DMS 273 (cell line): ENCODE results near the gene COL4A5.
"Not testable (repeated sequence)": the region's sequence is repeated elsewhere in the genome, so short reads cannot be mapped to it uniquely, and the experiment has no call there.

Source experiments
- DNase-seq: peaks from one replicate; lab custom pipeline; 2025; ENCODE audit not compliant: unreplicated experiment; lab: John Stamatoyannopoulos, UW

Gene COL4A5

DNA sequence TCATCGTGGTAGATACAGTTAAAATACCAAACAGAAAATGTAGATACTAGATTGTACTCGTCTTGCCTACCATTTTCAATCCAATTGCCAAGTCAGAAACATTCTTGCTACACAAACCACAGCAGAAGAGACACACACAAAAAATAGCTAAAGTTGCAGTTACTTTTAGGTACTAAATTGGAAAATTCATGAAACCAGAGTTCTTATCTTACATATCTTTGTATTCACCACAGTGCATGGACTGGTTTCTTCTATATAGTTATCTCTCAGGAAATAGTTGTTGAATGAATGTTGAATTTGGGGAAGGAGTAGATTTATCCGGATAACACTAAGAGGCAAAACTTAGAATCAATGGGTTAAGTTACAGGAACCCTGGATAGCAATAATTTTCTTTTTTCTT lies 14.2 kb downstream of the COL4A5 start:
- DNase-seq, result no peak

GRCh38 chrX:108456971-108457477 lies 17.4 kb downstream of the COL4A5 start:
- DNase-seq, result no peak

DNA sequence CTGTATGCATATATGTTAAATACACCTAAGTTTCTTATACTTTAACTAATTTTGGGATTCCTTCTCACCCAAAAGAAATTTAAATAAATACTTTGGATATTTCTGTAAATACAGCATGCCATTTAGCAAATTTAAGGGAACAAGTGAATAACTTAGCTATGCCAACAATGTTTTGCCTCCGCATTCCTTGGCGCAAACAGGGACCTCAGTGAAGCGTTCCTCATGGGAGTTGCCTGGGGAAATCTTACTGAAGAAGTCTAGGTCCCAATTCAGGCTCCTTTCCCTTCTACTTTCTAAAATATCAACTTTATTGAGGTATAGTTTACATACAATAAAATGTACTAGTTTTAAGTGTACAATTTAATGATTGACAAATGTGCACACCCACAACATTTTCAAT lies 25.0 kb downstream of the COL4A5 start:
- no peak for DNase-seq

GRCh38 chrX:108468486-108468885 lies 28.8 kb downstream of the COL4A5 start:
- DNase-seq, result no peak

DNA sequence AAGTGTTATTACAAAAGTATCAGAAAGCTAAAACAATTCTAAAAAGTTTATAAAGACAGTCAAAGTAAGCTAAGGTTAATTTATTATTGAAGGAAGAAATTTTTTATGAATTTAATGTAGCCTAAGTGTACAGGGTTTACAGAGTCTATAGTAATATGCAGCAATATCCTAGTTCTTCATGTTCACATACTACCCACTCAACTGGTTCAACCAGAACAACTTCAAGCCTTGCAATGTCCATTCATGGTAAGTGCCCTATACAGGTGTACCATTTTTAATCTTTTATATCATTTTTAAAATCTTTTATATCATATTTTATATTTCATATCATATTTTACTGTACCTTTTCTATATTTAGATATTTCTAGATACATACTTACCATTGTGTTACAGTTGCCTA lies 34.3 kb downstream of the COL4A5 start:
- DNase-seq, result no peak

DNA sequence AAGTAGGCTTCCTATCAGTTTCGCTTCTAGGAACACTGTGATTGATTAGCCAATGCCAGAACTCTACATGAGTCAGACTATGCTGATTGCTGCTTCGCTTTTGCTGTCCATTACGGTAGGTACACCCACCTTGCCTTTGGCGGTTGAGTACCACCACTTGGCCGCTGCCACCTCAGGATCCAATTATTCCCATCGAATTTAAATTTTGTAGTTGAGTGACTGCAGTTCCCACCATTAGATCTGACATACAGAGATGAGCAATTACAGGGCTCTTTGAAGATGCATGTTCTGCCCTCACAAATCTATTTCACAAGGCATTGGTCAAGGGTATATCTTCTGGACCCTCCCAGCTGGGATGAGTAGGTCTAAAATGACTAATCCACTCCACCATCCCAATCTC lies 41.9 kb downstream of the COL4A5 start:
- DNase-seq, result not testable (repeated sequence)

- no peak for DNase-seq
Measured at GRCh38 chrX:108484251-108484650, 44.6 kb downstream of the COL4A5 start.

GRCh38 chrX:108485960-108486359 lies 46.3 kb downstream of the COL4A5 start:
- no peak for DNase-seq

- DNase-seq, result no peak
Measured at GRCh38 chrX:108494406-108495090, 54.9 kb downstream of the COL4A5 start.

DNA sequence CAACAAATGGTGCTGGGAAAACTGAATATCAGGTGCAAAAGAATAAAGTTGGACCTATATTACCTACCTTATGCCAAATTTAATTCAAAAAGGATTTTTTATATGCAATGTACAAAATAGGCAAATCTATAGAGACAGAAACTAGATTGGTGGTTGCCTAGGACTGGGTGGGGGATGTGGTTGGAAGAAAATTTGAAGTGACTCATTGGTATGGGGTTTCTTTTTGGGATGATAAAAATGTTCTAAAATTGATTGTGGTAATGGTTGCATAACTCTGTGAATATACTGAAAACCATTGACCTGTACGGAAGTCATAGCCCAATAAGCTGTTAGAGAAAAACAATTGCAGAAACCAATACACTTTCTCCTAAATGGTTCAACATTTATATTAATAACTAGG lies 72.1 kb downstream of the COL4A5 start:
- DNase-seq, result no peak

DNA sequence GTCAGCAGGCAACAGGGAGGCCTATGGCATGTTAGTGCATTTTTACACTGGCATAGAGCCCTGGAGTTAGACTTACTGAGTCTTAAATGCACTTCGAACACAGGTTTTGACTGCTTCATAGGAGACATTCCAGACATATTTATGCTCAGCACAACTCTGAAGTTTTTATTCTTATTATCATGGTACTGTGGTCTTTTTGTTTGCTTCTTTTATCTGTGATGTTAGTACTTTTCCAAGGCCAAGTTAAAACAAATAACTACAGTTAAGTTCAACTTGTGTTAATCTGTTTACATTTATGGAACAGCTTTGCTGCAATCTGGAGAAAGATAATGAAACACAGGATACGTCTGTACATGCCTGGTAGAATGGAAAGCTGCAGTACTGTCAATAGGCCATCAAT lies 76.5 kb downstream of the COL4A5 start:
- peak; percentile 32 for DNase-seq

DNA sequence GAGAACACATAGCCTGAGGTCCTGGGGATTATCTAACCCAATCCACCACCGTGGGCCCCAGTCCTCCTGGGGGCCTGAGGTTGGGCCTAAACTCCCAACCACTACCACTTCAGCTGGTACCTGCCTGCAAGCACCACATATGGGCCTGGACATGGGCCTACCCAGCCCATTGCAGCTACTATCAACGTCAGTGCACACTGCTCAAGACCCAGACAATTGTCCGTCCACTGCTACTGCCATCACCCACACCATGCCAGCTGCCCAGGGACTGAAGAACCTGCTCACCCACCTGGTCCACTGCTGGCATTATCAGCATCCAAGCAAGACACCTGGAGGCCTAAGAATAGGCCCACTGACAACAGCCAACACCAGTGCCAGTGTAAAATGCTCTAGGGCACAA lies 88.1 kb downstream of the COL4A5 start:
- DNase-seq, result no peak

GRCh38 chrX:108537005-108537404 lies 97.4 kb downstream of the COL4A5 start:
- DNase-seq, result peak; percentile 79

- no peak for DNase-seq
Measured at GRCh38 chrX:108541286-108541685, 101.6 kb downstream of the COL4A5 start.

DNA sequence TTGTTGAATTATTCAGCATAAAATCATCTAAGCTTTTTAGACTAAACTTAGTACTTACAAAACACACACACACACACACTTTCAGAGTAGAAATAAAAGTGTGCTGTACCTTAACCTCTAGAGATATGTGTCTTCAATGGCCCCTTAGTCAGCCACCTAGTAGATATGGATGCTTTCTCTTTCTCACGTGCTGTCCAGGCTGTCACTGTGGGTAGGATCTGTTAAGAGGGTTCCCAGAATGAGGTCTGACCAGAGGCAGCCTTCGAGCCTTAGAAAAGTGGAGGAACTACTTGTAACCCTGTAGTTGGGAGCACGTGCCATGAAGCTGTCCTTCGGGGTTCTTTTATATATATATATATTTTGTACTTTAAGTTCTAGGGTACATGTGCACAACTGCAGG lies 117.9 kb downstream of the COL4A5 start:
- no peak for DNase-seq

DNA sequence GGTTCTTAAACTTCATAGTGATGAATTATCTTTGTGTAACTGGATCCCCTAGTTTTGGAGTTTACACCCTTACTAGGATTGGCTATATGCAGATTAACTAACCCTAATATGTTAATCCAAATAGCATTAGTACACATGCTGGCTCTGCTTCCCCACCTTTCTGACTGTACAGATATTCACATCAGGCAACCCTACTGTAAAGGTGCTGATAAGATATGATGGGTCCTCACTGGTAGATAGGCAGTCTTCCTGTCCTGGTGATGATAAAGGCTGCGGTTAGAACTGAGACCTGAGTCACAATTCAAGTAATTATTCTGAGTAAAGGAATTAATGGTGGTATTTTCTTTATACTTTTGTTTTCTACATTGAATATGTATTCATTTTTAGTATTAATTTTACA lies 118.6 kb downstream of the COL4A5 start:
- DNase-seq, result no peak

- no peak for DNase-seq
Measured at GRCh38 chrX:108573136-108573535, 133.5 kb downstream of the COL4A5 start.

DNA sequence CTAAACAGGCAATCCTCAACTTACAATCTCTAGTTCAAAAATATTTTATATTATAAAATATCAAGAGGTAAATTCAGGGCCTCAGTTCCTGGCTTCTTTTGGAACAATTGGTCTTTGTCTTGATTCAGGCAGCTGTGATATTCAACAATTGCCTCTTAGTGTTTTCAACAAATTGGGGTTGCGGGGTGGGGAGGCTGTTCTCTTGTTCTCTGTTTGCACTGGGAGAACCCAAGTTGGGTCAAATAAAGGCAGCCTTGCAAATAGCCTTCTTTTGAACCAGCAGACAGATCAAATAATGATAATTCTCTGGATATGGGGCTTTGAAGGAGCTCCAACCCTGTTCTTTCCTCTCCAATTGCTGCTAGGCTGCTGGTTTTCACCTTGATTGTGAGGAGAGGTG lies 142.5 kb downstream of the COL4A5 start:
- DNase-seq, result no peak

GRCh38 chrX:108584617-108585211 lies 145.1 kb downstream of the COL4A5 start:
- DNase-seq, result peak; percentile 20

GRCh38 chrX:108590496-108590895 lies 150.9 kb downstream of the COL4A5 start:
- DNase-seq, result no peak

DNA sequence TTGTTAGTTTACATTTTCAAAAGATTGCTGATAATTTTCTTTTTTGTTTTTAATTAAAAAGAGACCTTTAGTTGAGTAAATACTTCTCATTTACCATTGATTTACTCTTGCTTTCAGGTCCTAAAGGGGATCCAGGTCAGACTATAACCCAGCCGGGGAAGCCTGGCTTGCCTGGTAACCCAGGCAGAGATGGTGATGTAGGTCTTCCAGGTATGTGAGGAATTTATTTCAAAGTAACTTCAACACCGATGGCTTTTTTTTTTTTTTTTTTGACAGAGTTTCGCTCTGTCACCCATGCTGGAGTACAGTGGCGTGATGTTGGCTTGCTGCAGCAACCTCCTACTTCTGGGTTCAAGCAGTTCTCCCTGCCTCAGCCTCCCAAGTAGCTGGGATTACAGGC lies 161.6 kb downstream of the COL4A5 start:
- no peak for DNase-seq

- DNase-seq, result no peak
Measured at GRCh38 chrX:108610141-108610540, 170.5 kb downstream of the COL4A5 start.

DNA sequence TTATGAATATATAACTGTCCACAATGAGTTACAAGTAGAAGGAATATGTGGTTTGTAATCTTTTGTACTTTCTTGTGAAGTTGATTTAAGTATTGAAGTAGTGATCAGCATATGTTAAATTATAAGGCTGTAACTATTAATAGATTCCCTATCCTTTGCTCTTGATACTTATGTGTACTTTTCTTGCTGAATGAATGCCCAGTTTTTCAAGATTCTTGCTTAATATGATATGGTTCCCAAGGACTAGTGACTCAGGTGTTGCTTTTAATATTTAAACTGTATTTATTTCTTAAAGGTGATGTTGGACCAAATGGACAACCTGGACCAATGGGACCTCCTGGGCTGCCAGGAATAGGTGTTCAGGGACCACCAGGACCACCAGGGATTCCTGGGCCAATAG lies 175.0 kb downstream of the COL4A5 start:
- DNase-seq, result no peak
